A673 (cell line): ENCODE data around the gene SLC7A5. TPM values are rescaled to one million over a fixed set of nuclear protein-coding genes. Genes with fewer than 3 reads are reported as not detected.

Experiments used
- BruUV-seq: library from RNA; stranded (reverse); fragments of 400-500 nt; replicated peaks from 2 replicates; lab custom pipeline; 2021; lab: Mats Ljungman, UMichigan
- CTCF ChIA-PET: fragments of 300-600 bp; sonication (Branson Sonifier 250); formaldehyde crosslinking; loops from one replicate; lab custom pipeline; 2022; ENCODE audit warnings: antibody characterized with exemption; lab: Charles Lee
- POLR2A ChIA-PET: fragments of 300-600 bp; sonication (Branson Sonifier 250); formaldehyde crosslinking; loops from one replicate; lab custom pipeline; 2022; ENCODE audit warnings: antibody characterized with exemption; ENCODE audit not compliant: low non-redundant PET; lab: Charles Lee
- DNase-seq: peaks from one replicate; pipeline ENCODE4 v3.0.0-alpha.2; 2015; ENCODE audit warnings: low spot score
- H3K27ac ChIP-seq: fragments of 200-600 bp; sonication (generic); 2 replicates; pipeline ENCODE4 v1.5.1; 2016; ENCODE audit warnings: mixed run types, low read depth, mild to moderate bottlenecking, mixed read lengths, antibody characterized with exemption, low read length; ENCODE audit not compliant: poor library complexity, severe bottlenecking
- H3K27me3 ChIP-seq: fragments of 200-600 bp; sonication (generic); replicated peaks from 2 replicates; pipeline ENCODE4 v1.6.1; 2017; ENCODE audit warnings: mixed run types, low read depth, mild to moderate bottlenecking, mixed read lengths, antibody characterized with exemption, low read length; ENCODE audit not compliant: insufficient read depth, poor library complexity
- H3K36me3 ChIP-seq: fragments of 200-600 bp; sonication (generic); 2 replicates; pipeline ENCODE4 v1.6.1; 2016; ENCODE audit warnings: mixed run types, mild to moderate bottlenecking, mixed read lengths, antibody characterized with exemption, low read length; ENCODE audit not compliant: insufficient read depth, poor library complexity, severe bottlenecking
- H3K4me1 ChIP-seq: fragments of 200-600 bp; sonication (generic); 2 replicates; pipeline ENCODE4 v1.6.1; 2017; ENCODE audit warnings: mixed run types, mild to moderate bottlenecking, mixed read lengths, antibody characterized with exemption, low read length; ENCODE audit not compliant: insufficient read depth, poor library complexity, severe bottlenecking
- H3K4me3 ChIP-seq: fragments of 200-600 bp; sonication (generic); 2 replicates; pipeline ENCODE4 v1.5.1; 2016; ENCODE audit warnings: low read depth, mixed run types, mild to moderate bottlenecking, mixed read lengths, low read length; ENCODE audit not compliant: poor library complexity, severe bottlenecking
- H3K9me3 ChIP-seq: fragments of 200-600 bp; sonication (generic); 2 replicates; pipeline ENCODE4 v1.6.1; 2016; ENCODE audit warnings: mixed run types, low read depth, mild to moderate bottlenecking, mixed read lengths, antibody characterized with exemption, low read length; ENCODE audit not compliant: poor library complexity, severe bottlenecking
- CTCF ChIP-seq: fragments of 300-800, 200-600 bp; sonication (generic); conservative IDR thresholded peaks from 2 replicates; pipeline ENCODE4 v1.5.1; 2017; ENCODE audit warnings: low read depth, mild to moderate bottlenecking, antibody characterized with exemption, low read length, moderate library complexity, mixed read lengths
- EZH2 ChIP-seq: fragments of 200-600 bp; sonication (generic); IDR thresholded peaks from 2 replicates; pipeline ENCODE4 v1.6.1; 2017; ENCODE audit warnings: borderline replicate concordance, low read depth, mild to moderate bottlenecking, mixed read lengths, antibody characterized with exemption, low read length; ENCODE audit not compliant: poor library complexity, severe bottlenecking
- intact Hi-C: fragments of 100-400 bp; cut with micrococcal nuclease; formaldehyde crosslinking; loops from one replicate; pipeline ENCODE4 v1.10.0; 2022; ENCODE audit not compliant: unreplicated experiment
- total RNA-seq: library from RNA; stranded (reverse); gene quantifications from 2 replicates; pipeline ENCODE4 v1.2.3, GENCODE V29; 2021

The SLC7A5 gene
- total RNA-seq, 1 experiment from 2014 or later, result 371 TPM

- TF ChIP-seq EZH2 (no peak), CTCF (no peak)
- ChIA-PET POLR2A (interaction anchor here (0.6 kb wide), 1 partner anchor 47 kb away, joined by 3 read pairs; no protein-coding TSS in a partner anchor), CTCF (interaction anchor here (0.6 to 0.7 kb wide), 2 partner anchors 52 to 86 kb away, joined by 3 to 6 read pairs; no protein-coding TSS in a partner anchor)
- no peak for DNase-seq
- Histone ChIP-seq H3K27me3 (no peaks in the 10 kb centered on the region), H3K27ac (peak overlapping the region; percentile 60), H3K4me3 (no peak overlapping the region), H3K36me3 (no peaks in the 10 kb centered on the region), H3K9me3 (no peaks in the 10 kb centered on the region), H3K4me1 (peaks cover 25% of the 10 kb centered on the region)
- BruUV-seq, result no TSS peak
- intact Hi-C loops, result no loop called here
These were observed 47.8 kb downstream of the SLC7A5 start for GRCh38 chr16:87821376-87822107.

- BruUV-seq, result no TSS peak
- Histone ChIP-seq H3K4me3 (no peak overlapping the region), H3K27me3 (no peaks in the 10 kb centered on the region), H3K27ac (no peak overlapping the region), H3K4me1 (peaks cover 25% of the 10 kb centered on the region), H3K9me3 (no peaks in the 10 kb centered on the region), H3K36me3 (no peaks in the 10 kb centered on the region)
- ChIA-PET POLR2A (interaction anchor here (0.7 kb wide), 1 partner anchor 41 kb away, joined by 3 read pairs; no protein-coding TSS in a partner anchor), CTCF (no interaction called here)
- DNase-seq, result no peak
- TF ChIP-seq CTCF, result no peak
- no peak for TF ChIP-seq EZH2
- intact Hi-C loops, result no loop called here
These were observed 49.3 kb downstream of the SLC7A5 start for GRCh38 chr16:87819983-87820382.

GRCh38 chr16:87819282-87819681, 50.0 kb downstream of the SLC7A5 start:
- BruUV-seq, result no TSS peak
- CTCF ChIA-PET, result no interaction called here
- no peaks in the 10 kb centered on the region for H3K36me3 ChIP-seq
- H3K4me3 ChIP-seq, result no peak overlapping the region
- DNase-seq, result no peak
- H3K27ac ChIP-seq, result no peak overlapping the region
- H3K27me3 ChIP-seq, result no peaks in the 10 kb centered on the region
- H3K4me1 ChIP-seq, result peaks cover 25% of the 10 kb centered on the region
- POLR2A ChIA-PET, result no interaction called here
- H3K9me3 ChIP-seq, result no peaks in the 10 kb centered on the region
- intact Hi-C loops, result no loop called here
- TF ChIP-seq CTCF (no peak), EZH2 (no peak)
